Trophoblast cell (in vitro differentiated cells and primary cell): ENCODE measurements around the gene GSX2.
A peak's percentile ranks its signal among the peaks of the same experiment; 100 is the strongest.
"Not testable (repeated sequence)": the region's sequence is repeated elsewhere in the genome, so short reads cannot be mapped to it uniquely, and the experiment has no call there.

Experiments
- DNase-seq, 2 donors: peaks; one replicate each; pipeline ENCODE4 v3.0.0-alpha.2; 2016
- H2AFZ ChIP-seq: 2 replicates; pipeline ENCODE4 v1.6.1; 2013; ENCODE audit warnings: low read length, moderate library complexity, mild to moderate bottlenecking; ENCODE audit not compliant: insufficient read depth, poor library complexity
- H2AK5ac ChIP-seq: 2 replicates; pipeline ENCODE4 v1.6.1; 2013; ENCODE audit warnings: mild to moderate bottlenecking, low read length
- H2BK120ac ChIP-seq: 2 replicates; pipeline ENCODE4 v1.6.1; 2013; ENCODE audit warnings: low read length, mild to moderate bottlenecking, moderate library complexity; ENCODE audit not compliant: insufficient read depth, poor library complexity
- H2BK12ac ChIP-seq: 2 replicates; pipeline ENCODE4 v1.6.1; 2013; ENCODE audit warnings: mild to moderate bottlenecking, low read length, moderate library complexity
- H2BK5ac ChIP-seq: 2 replicates; pipeline ENCODE4 v1.6.1; 2013; ENCODE audit warnings: low read length, low read depth, moderate library complexity, mild to moderate bottlenecking; ENCODE audit not compliant: poor library complexity
- H3K14ac ChIP-seq: 2 replicates; pipeline ENCODE4 v1.6.1; 2013; ENCODE audit warnings: mild to moderate bottlenecking, low read length
- H3K18ac ChIP-seq: 2 replicates; pipeline ENCODE4 v1.6.1; 2013; ENCODE audit warnings: mild to moderate bottlenecking, low read length
- H3K23ac ChIP-seq: 2 replicates; pipeline ENCODE4 v1.6.1; 2013; ENCODE audit warnings: low read length
- H3K27ac ChIP-seq: 2 replicates; pipeline ENCODE4 v1.5.1; 2013; ENCODE audit warnings: low read depth, mild to moderate bottlenecking, inconsistent platforms, low read length, moderate library complexity
- H3K27me3 ChIP-seq: 2 replicates; pipeline ENCODE4 v1.6.1; 2013; ENCODE audit warnings: inconsistent platforms, mild to moderate bottlenecking, low read length, moderate library complexity; ENCODE audit not compliant: insufficient read depth
- H3K36me3 ChIP-seq, 2 experiments: 1 replicate in 1 of 2; 2 replicates in 1 of 2; pipeline ENCODE4 v1.6.1; 2013; ENCODE audit warnings: low read length in 2 of 2, mild to moderate bottlenecking in 2 of 2, moderate library complexity in 1 of 2; ENCODE audit not compliant: insufficient read depth in 2 of 2, control insufficient read depth in 1 of 2
- H3K4ac ChIP-seq: 2 replicates; pipeline ENCODE4 v1.6.1; 2013; ENCODE audit warnings: low read depth, mild to moderate bottlenecking, low read length, moderate library complexity
- H3K4me1 ChIP-seq, 2 experiments: 1 replicate in 1 of 2; 2 replicates in 1 of 2; pipeline ENCODE4 v1.6.1; 2013; ENCODE audit warnings: low read length in 2 of 2, mild to moderate bottlenecking in 2 of 2, moderate library complexity in 1 of 2; ENCODE audit not compliant: insufficient read depth in 2 of 2, control insufficient read depth in 1 of 2
- H3K4me2 ChIP-seq: 2 replicates; pipeline ENCODE4 v1.6.1; 2013; ENCODE audit warnings: inconsistent platforms, mild to moderate bottlenecking, low read length, moderate library complexity
- H3K4me3 ChIP-seq: 2 replicates; pipeline ENCODE4 v1.5.1; 2013; ENCODE audit warnings: mild to moderate bottlenecking, low read depth, low read length, inconsistent platforms
- H3K79me1 ChIP-seq: one replicate; pipeline ENCODE4 v1.6.1; 2013; ENCODE audit warnings: low read length
- H3K79me2 ChIP-seq: 2 replicates; pipeline ENCODE4 v1.6.1; 2013; ENCODE audit warnings: low read length, mild to moderate bottlenecking; ENCODE audit not compliant: control insufficient read depth, insufficient read depth, poor library complexity
- H3K9ac ChIP-seq: 2 replicates; pipeline ENCODE4 v1.6.1; 2013; ENCODE audit warnings: mild to moderate bottlenecking, low read length
- H3K9me3 ChIP-seq: 2 replicates; pipeline ENCODE4 v1.6.1; 2013; ENCODE audit warnings: low read depth, mild to moderate bottlenecking, control low read depth, inconsistent platforms, low read length; ENCODE audit not compliant: insufficient read depth
- H4K12ac ChIP-seq: 2 replicates; pipeline ENCODE4 v1.6.1; 2013; ENCODE audit warnings: low read depth, mild to moderate bottlenecking, low read length, moderate library complexity
- H4K8ac ChIP-seq: 2 replicates; pipeline ENCODE4 v1.6.1; 2013; ENCODE audit warnings: low read depth, mild to moderate bottlenecking, low read length, moderate library complexity
- H4K91ac ChIP-seq: one replicate; pipeline ENCODE4 v1.6.1; 2013; ENCODE audit warnings: low read depth, mild to moderate bottlenecking, low read length, moderate library complexity
- WGBS: extraction: QIAGEN DNeasy Blood & Tissue Kit; methylation state at CpG from one replicate; pipeline ENCODE4 v1.1.7; 2013; ENCODE audit warnings: missing lambda C conversion rate; ENCODE audit not compliant: insufficient read length, insufficient coverage; ENCODE audit errors: extremely low coverage; 5-methylcytosine and 5-hydroxymethylcytosine counted together

Gene GSX2

DNA sequence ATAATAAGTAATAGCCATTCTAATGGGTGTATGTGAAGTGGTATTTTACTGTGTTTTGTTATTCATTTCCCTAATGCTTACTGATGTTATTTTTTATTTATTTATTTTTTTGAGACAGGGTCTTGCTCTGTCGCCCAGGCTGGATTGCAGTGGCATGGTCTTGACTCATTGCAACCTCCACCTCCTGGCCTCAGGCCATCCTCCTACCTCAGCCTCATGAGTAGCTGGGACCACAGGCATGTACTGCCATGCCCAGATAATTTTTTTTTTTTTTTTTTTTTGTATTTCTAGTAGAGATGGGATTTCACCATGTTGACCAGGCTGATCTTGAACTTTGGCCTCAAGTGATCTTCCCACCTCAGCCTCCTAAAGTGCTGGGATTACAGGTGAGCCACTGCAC is 13.2 kb downstream of the GSX2 start:
- H2BK120ac ChIP-seq, H2BK5ac ChIP-seq, H4K91ac ChIP-seq, H4K12ac ChIP-seq, H3K79me2 ChIP-seq, H3K23ac ChIP-seq, H3K9ac ChIP-seq, H3K14ac ChIP-seq, H2AK5ac ChIP-seq, H2AFZ ChIP-seq, H3K18ac ChIP-seq, H3K36me3 ChIP-seq, H3K4me2 ChIP-seq, H3K4ac ChIP-seq, H4K8ac ChIP-seq, H3K9me3 ChIP-seq, H2BK12ac ChIP-seq, H3K27ac ChIP-seq, H3K4me3 ChIP-seq, H3K79me1 ChIP-seq: not testable (repeated sequence)
- H3K27me3 ChIP-seq, result peaks cover 14% of the 10 kb centered on the region
- no CpG with 5 or more reads among the region's 1 CpG for WGBS
- peaks cover 9 to 13% of the 10 kb centered on the region in 2 experiments for H3K4me1 ChIP-seq
- peak; percentile 69 to 70 for DNase-seq

DNA sequence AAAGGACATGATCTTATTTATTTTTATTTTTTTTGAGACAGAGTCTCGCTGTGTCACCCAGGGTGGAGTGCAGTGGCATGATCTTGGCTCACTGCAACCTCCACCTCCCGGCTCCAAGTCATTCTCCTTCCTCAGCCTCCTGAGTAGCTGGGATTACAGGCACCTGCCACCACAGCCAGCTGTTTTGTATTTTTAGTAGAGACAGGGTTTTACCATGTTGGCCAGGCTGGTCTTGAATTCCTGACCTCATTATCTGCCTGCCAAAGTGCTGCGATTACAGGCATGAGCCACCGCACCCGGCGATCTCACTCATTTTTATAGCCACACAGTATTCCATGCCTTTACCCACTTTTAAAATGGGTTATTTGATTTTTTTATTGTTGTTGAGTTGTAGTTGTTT is 16.3 kb downstream of the GSX2 start:
- not testable (repeated sequence) for H3K79me2 ChIP-seq, H3K9me3 ChIP-seq, H3K36me3 ChIP-seq, H2AFZ ChIP-seq, H3K23ac ChIP-seq, H3K18ac ChIP-seq, H3K79me1 ChIP-seq, H3K4me2 ChIP-seq, H3K4me3 ChIP-seq, H3K27me3 ChIP-seq, H2AK5ac ChIP-seq, H3K4me1 ChIP-seq, H3K4ac ChIP-seq, H2BK120ac ChIP-seq, H4K8ac ChIP-seq, H2BK5ac ChIP-seq, H4K12ac ChIP-seq, H3K9ac ChIP-seq, DNase-seq, H3K27ac ChIP-seq, H4K91ac ChIP-seq, H3K14ac ChIP-seq, H2BK12ac ChIP-seq
- no CpG with 5 or more reads among the region's 6 CpGs for WGBS

DNA sequence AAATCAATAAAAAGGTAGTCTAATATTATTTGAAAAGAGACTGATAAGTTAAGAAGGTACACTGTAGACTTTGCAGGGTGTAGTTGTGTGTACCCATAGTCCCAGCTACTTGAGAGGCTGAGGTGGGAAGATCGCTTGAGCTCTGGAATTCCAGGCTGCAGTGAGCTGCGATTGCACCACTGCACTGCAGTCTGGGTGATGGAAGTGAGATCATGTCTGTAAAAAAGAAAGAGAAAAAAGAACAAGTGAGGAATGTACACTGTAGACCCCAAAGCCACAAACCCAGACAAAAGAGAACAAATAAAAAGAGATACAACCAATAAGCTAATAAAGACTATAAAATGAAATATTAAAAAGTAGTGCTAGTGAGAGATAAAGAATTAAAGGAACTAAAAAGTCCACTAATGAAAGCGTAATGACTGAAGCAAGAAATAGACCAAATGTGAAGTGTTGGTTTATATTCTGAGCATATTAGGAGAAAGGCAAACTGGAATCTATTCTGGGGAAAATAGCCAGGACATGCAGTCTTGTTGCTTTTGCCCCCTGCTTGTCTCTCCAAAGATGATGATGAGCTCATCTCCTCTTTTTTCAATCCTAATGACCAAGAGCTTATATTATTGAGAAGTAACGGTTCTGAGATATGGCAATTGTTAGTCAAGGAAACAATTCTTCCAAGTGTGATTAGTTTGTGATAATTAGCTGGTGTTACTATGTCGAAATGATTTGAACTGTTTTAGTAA is 19.1 kb downstream of the GSX2 start:
- H4K91ac ChIP-seq, result no peak overlapping the region
- H3K9me3 ChIP-seq, result no peaks in the 10 kb centered on the region
- H3K18ac ChIP-seq, result no peak overlapping the region
- no peaks in the 10 kb centered on the region for H3K4me1 ChIP-seq
- no peak for DNase-seq
- H3K4ac ChIP-seq, result no peak overlapping the region
- no peak overlapping the region for H3K14ac ChIP-seq
- no peaks in the 10 kb centered on the region for H3K79me2 ChIP-seq
- H3K27ac ChIP-seq, result no peak overlapping the region
- no peak overlapping the region for H2BK120ac ChIP-seq
- H3K4me2 ChIP-seq, result no peak overlapping the region
- H3K79me1 ChIP-seq, result no peaks in the 10 kb centered on the region
- no CpG with 5 or more reads among the region's 5 CpGs for WGBS
- H3K9ac ChIP-seq, result no peak overlapping the region
- H4K8ac ChIP-seq, result no peak overlapping the region
- no peaks in the 10 kb centered on the region for H3K36me3 ChIP-seq
- H3K23ac ChIP-seq, result no peak overlapping the region
- no peak overlapping the region for H4K12ac ChIP-seq
- no peak overlapping the region for H2BK12ac ChIP-seq
- H2BK5ac ChIP-seq, result no peak overlapping the region
- H3K27me3 ChIP-seq, result no peaks in the 10 kb centered on the region
- H3K4me3 ChIP-seq, result no peak overlapping the region
- no peak overlapping the region for H2AK5ac ChIP-seq
- H2AFZ ChIP-seq, result no peak overlapping the region

DNA sequence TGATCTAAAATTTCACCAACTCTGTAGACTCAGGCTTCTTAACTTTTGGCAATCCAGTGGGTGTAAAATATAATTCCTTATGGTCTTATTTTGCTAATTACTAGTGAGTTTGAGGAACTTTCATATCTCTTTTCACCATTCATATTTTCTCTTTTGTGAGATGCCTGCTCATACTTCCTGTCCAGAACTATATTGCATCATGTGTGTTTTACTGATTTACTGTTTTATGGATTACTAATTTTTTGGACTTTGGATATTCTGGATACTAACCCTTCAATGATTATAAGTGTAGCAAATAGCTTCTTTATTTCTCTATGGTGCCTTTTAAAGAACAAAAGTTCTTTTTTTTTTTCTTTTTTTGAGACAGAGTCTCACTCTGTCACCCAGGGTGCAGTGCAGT is 20.6 kb downstream of the GSX2 start:
- Histone ChIP-seq H3K4me3 (no peak overlapping the region), H3K36me3 (no peaks in the 10 kb centered on the region), H3K9ac (no peak overlapping the region), H3K4me1 (no peaks in the 10 kb centered on the region), H3K79me1 (no peaks in the 10 kb centered on the region), H3K9me3 (no peaks in the 10 kb centered on the region), H3K18ac (no peak overlapping the region), H2AFZ (no peak overlapping the region), H4K8ac (no peak overlapping the region), H3K27ac (no peak overlapping the region), H2AK5ac (no peak overlapping the region), H3K23ac (no peak overlapping the region), H3K4ac (no peak overlapping the region), H2BK5ac (no peak overlapping the region), H3K4me2 (no peak overlapping the region), H3K79me2 (no peaks in the 10 kb centered on the region), H2BK12ac (no peak overlapping the region), H3K14ac (no peak overlapping the region), H2BK120ac (no peak overlapping the region), H3K27me3 (no peaks in the 10 kb centered on the region), H4K91ac (no peak overlapping the region), H4K12ac (no peak overlapping the region)
- no peak for DNase-seq
